Erythroblast (primary cell): Measurements from ENCODE around the gene NBPF10.
"Not testable (repeated sequence)": the region's sequence is repeated elsewhere in the genome, so short reads cannot be mapped to it uniquely, and the experiment has no call there.

Source experiments
- DNase-seq, 2 experiments: peaks; one replicate each; lab custom pipeline; 2025; lab: John Stamatoyannopoulos, UW

The NBPF10 gene

GRCh38 chr1:146144465-146144864, at the start of gene NBPF10:
NBPF10 (minus strand) TSS chr1:146144804; CDS start chr1:146144769, 35 bp downstream.
- not testable (repeated sequence) for DNase-seq

GRCh38 chr1:146174531-146174930, 29.9 kb upstream of the NBPF10 start:
- DNase-seq, result not testable (repeated sequence)

- DNase-seq, result not testable (repeated sequence)
Measured at GRCh38 chr1:146167740-146168139, 23.1 kb upstream of the NBPF10 start.

GRCh38 chr1:146167273-146167672, 22.7 kb upstream of the NBPF10 start:
- not testable (repeated sequence) for DNase-seq
